ENCODE results near the gene PDPK1.

Gene PDPK1

GRCh38 chr16:2527071-2527783 is 10.6 kb upstream of the PDPK1 start:
- no peaks in the 10 kb centered on the region for H3K4me1 ChIP-seq (ENCODE audit: control insufficient read depth, insufficient read depth, low read length)
- H3K4me3 ChIP-seq (ENCODE audit: insufficient read depth, low read depth, low read length) = no peak overlapping the region
- peaks cover 27% of the 10 kb centered on the region for H3K36me3 ChIP-seq (ENCODE audit: control insufficient read depth, insufficient read depth, low read length)
- no peaks in the 10 kb centered on the region for H3K9me3 ChIP-seq (ENCODE audit: control insufficient read depth, low read length)
- H3K27ac ChIP-seq (ENCODE audit: insufficient read depth, low read depth, low read length, poor library complexity, severe bottlenecking) = no peak overlapping the region
- no peaks in the 10 kb centered on the region for H3K27me3 ChIP-seq (ENCODE audit: control insufficient read depth, insufficient read depth, low read length, poor library complexity, severe bottlenecking)
- WGBS, 2 experiments = 95% methylated on average over 12 of the region's 12 CpGs

- peaks cover 4% of the 10 kb centered on the region for H3K27me3 ChIP-seq (ENCODE audit: control insufficient read depth, insufficient read depth, low read length, poor library complexity, severe bottlenecking)
- no peak overlapping the region for H3K4me3 ChIP-seq (ENCODE audit: insufficient read depth, low read depth, low read length)
- no peak overlapping the region for H3K27ac ChIP-seq (ENCODE audit: insufficient read depth, low read depth, low read length, poor library complexity, severe bottlenecking)
- whole genome bisulfite sequencing, 2 experiments = 93 to 94% methylated on average over 24 of the region's 24 CpGs
- no peaks in the 10 kb centered on the region for H3K9me3 ChIP-seq (ENCODE audit: control insufficient read depth, low read length)
- no peaks in the 10 kb centered on the region for H3K4me1 ChIP-seq (ENCODE audit: control insufficient read depth, insufficient read depth, low read length)
- H3K36me3 ChIP-seq (ENCODE audit: control insufficient read depth, insufficient read depth, low read length) = peaks cover 27% of the 10 kb centered on the region
Measured at GRCh38 chr16:2527784-2528100, 10.1 kb upstream of the PDPK1 start.

DNA sequence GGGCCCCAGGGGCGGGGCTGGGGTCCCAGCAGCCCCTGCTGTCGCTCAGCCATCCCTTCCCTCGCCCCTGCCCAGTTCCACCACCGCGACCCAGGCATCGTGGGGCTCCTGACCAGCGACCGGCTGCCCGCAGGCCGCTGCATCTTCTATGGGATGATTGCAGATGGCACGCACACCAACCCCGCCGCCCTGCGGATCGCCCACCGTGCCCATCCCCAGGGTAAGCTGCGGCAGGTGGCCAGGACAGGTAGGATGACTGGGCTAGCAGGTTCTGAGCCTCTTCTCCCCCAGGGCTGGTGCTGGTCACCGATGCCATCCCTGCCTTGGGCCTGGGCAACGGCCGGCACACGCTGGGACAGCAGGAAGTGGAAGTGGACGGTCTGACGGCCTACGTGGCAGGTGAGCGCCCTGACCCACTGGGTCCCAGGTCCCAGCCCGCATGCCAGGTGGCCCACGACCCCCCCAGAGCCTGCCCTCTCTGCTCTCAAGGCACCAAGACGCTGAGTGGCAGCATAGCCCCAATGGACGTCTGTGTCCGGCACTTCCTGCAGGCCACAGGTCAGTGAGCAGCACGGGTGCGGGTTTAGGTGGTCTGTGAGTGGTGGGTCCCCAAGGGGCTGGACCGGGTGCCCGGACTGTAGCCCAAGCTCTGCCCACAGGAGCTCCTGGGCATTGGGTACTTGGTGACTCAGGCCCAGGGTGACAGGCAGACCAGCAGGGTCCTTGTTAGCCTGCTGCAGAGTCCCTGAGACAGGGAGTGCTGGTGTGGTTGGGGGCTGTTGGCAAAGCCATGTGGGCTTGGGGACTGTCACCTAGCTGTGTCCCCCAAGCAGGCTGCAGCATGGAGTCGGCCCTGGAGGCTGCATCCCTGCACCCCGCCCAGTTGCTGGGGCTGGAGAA is 9.4 kb upstream of the PDPK1 start:
- WGBS, 2 experiments = 95% methylated on average over 36 of the region's 36 CpGs
- peaks cover 27% of the 10 kb centered on the region for H3K36me3 ChIP-seq (ENCODE audit: control insufficient read depth, insufficient read depth, low read length)
- peaks cover 4% of the 10 kb centered on the region for H3K27me3 ChIP-seq (ENCODE audit: control insufficient read depth, insufficient read depth, low read length, poor library complexity, severe bottlenecking)
- H3K9me3 ChIP-seq (ENCODE audit: control insufficient read depth, low read length) = no peaks in the 10 kb centered on the region
- H3K27ac ChIP-seq (ENCODE audit: insufficient read depth, low read depth, low read length, poor library complexity, severe bottlenecking) = no peak overlapping the region
- H3K4me1 ChIP-seq (ENCODE audit: control insufficient read depth, insufficient read depth, low read length) = no peaks in the 10 kb centered on the region
- no peak overlapping the region for H3K4me3 ChIP-seq (ENCODE audit: insufficient read depth, low read depth, low read length)

DNA sequence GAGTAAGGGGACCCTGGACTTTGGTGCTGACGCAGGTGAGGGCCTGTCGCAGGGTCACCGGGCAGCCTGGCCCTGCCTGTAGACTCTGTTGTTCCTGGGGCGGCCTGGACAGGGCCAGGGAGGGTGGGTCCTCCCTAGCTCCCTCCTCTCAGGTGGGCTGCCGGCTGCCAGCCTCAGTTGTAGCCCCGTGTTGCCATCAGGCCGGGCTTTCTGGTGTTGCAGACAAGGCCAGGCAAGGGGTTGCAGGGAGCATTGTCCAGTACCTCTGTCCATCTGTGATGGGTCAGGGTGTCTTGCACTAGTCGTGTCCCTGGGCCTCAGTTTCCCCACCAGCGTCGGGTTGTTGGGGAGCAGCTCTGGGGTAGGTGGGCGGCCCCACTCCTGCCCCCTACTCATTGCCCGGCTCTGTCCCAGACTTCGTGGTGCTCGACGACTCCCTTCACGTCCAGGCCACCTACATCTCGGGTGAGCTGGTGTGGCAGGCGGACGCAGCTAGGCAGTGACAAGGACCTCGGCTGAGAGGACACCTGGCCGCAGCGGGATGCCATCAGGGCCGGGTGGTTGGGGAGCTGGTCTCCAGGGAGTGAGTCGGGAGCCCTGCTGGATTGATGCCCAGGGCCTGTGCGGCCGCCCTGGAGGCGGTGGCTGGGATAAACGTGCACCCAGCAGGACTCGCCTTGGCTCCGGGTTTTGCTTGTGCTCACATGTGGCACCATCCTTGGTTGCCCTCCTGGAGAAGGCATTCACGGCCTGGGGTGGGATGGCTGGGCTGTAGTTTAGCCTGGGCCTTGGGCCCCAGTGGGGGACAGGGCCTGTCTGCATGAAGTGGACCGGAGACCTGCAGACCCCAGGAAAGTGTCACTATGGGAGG is 8.5 kb upstream of the PDPK1 start:
- H3K4me1 ChIP-seq (ENCODE audit: control insufficient read depth, insufficient read depth, low read length) = no peaks in the 10 kb centered on the region
- WGBS, 2 experiments = 93% methylated on average over 32 of the region's 32 CpGs
- no peak overlapping the region for H3K4me3 ChIP-seq (ENCODE audit: insufficient read depth, low read depth, low read length)
- peaks cover 4% of the 10 kb centered on the region for H3K27me3 ChIP-seq (ENCODE audit: control insufficient read depth, insufficient read depth, low read length, poor library complexity, severe bottlenecking)
- no peak overlapping the region for H3K27ac ChIP-seq (ENCODE audit: insufficient read depth, low read depth, low read length, poor library complexity, severe bottlenecking)
- H3K9me3 ChIP-seq (ENCODE audit: control insufficient read depth, low read length) = no peaks in the 10 kb centered on the region
- H3K36me3 ChIP-seq (ENCODE audit: control insufficient read depth, insufficient read depth, low read length) = peaks cover 21% of the 10 kb centered on the region

DNA sequence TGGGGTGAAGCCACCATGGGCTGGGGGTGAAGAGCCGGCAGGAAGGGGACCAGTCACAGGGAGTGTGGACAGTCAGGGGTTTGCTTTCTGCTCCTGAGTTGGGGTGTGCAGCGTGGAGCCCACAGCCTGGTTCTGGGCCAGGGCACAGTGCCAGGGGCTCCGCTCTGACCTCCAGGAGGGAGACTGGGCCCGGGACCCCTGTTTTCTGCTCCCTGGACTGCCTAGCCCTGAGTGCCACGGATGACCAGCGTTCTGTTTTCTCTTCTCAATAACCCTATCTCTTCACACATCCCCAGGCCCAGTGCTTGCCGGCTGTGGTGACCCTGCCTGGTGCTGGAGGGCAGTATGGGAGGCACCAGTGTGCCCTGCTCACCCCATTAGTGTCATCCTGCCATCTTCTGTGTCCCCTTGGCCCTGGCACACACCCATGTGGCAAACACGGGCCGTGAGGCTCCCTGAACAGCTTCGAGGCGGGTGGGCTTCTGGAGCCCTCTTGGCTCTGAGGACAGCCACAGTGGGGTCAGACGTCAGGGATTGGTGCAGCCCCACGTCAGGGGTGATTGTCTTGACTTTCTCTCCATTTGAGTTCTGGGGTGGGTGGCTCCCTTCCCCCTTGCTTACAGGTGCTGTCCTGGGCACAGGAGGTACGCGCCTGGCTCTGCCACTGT is 7.7 kb upstream of the PDPK1 start:
- Histone ChIP-seq H3K9me3 (ENCODE audit: control insufficient read depth, low read length) (no peaks in the 10 kb centered on the region), H3K36me3 (ENCODE audit: control insufficient read depth, insufficient read depth, low read length) (peaks cover 16% of the 10 kb centered on the region), H3K27me3 (ENCODE audit: control insufficient read depth, insufficient read depth, low read length, poor library complexity, severe bottlenecking) (peaks cover 4% of the 10 kb centered on the region), H3K27ac (ENCODE audit: insufficient read depth, low read depth, low read length, poor library complexity, severe bottlenecking) (no peak overlapping the region), H3K4me1 (ENCODE audit: control insufficient read depth, insufficient read depth, low read length) (no peaks in the 10 kb centered on the region), H3K4me3 (ENCODE audit: insufficient read depth, low read depth, low read length) (no peak overlapping the region)
- WGBS, 2 experiments = 94 to 95% methylated on average over 15 of the region's 15 CpGs

DNA sequence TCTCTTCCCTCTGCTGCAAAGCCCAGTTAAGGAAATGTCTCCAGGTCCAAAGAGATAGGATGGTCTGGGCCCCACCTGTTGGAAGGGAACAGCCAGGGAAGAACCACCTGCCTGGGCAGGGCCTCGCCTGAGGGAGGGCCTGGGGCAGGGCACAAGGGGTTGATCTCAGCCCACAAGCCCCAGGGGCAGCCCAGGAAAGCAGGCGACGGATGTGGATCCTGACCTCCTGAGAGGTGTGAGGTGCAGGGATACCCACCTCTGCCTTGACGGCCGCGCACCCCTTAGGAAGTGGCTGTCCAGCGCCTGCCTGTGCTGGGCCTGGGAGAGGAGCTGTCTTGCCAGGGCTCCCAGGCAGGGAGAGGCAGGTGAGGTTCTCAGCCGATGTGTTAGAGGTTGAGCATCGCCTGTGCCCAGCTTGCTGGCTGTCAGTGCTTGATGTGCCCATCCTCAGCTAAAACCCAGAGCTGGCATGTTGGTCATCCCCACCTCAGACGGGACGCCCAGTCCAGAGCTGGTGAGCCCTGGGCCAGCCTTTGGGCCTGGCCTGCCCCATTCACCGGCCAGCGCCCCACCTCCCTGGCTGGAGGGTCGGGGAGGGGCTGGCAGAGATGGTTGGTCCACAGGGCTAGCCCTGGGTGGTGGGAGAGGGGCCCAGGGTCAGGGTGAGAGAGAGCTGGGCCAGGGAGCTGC is 7.0 kb upstream of the PDPK1 start:
- peaks cover 16% of the 10 kb centered on the region for H3K36me3 ChIP-seq (ENCODE audit: control insufficient read depth, insufficient read depth, low read length)
- no peak overlapping the region for H3K4me3 ChIP-seq (ENCODE audit: insufficient read depth, low read depth, low read length)
- H3K27ac ChIP-seq (ENCODE audit: insufficient read depth, low read depth, low read length, poor library complexity, severe bottlenecking) = no peak overlapping the region
- H3K9me3 ChIP-seq (ENCODE audit: control insufficient read depth, low read length) = no peaks in the 10 kb centered on the region
- WGBS, 2 experiments = 81 to 82% methylated on average over 14 of the region's 14 CpGs
- peaks cover 4% of the 10 kb centered on the region for H3K27me3 ChIP-seq (ENCODE audit: control insufficient read depth, insufficient read depth, low read length, poor library complexity, severe bottlenecking)
- H3K4me1 ChIP-seq (ENCODE audit: control insufficient read depth, insufficient read depth, low read length) = no peaks in the 10 kb centered on the region

- no peak within 1 kb of the TSS for H3K27ac ChIP-seq (ENCODE audit: insufficient read depth, low read depth, low read length, poor library complexity, severe bottlenecking)
- 9 to 11% methylated on average over 11 of the region's 11 CpGs for WGBS, 2 experiments
Measured at GRCh38 chr16:2531371-2531695, 6.5 kb upstream of the PDPK1 start, which contains the start of gene CEMP1. Gene CEMP1, minus strand, starts transcription at chr16:2531408. Its CDS starts 335 bp downstream, at chr16:2531073.

DNA sequence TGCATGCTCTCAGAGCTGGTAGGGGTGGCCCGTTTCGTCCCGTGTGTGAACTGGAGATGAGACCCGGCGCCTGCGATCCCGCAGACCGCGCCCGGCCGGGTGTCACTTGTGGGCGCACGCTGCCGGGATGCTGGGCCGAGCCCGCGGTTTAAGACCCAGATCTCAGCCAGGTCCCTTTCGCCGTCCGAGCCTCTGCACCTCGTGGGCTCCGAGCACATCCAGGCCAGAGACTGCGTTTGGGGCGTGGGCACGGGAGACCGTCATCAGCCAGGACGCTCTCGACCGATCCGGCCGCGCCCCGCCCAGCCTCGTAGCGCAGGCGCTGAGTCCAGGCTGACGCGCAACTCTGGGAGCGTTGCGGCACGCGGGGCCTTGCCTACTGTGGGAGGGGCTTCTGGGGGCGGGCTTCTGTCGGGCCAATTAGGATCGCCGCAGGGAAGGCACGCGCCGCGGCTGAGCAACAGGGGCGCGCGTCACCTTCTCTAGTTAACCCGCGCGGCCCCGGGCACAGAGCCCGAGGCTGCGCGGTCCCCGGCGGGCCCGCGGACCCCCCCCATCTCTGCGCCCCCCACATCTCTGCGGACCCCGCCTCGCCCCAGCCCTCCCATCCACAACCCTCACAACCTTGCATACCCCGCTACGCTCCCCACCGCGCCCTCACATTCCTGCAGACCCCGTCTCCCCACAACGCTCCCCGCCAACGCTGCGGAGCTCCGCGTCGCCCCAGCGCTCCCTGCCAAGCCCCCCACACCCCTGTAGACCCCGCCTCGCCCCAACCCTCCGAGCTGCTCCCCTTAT is 5.9 kb upstream of the PDPK1 start:
- H3K4me1 ChIP-seq (ENCODE audit: control insufficient read depth, insufficient read depth, low read length) = no peaks in the 10 kb centered on the region
- no peaks in the 10 kb centered on the region for H3K9me3 ChIP-seq (ENCODE audit: control insufficient read depth, low read length)
- H3K4me3 ChIP-seq (ENCODE audit: insufficient read depth, low read depth, low read length) = peak overlapping the region; percentile 47
- WGBS, 2 experiments = 0% methylated on average over 84 of the region's 84 CpGs
- H3K36me3 ChIP-seq (ENCODE audit: control insufficient read depth, insufficient read depth, low read length) = peaks cover 11% of the 10 kb centered on the region
- H3K27me3 ChIP-seq (ENCODE audit: control insufficient read depth, insufficient read depth, low read length, poor library complexity, severe bottlenecking) = peaks cover 4% of the 10 kb centered on the region
- H3K27ac ChIP-seq (ENCODE audit: insufficient read depth, low read depth, low read length, poor library complexity, severe bottlenecking) = no peak overlapping the region

More at GRCh38 chr16:2531371-2531695, 6.5 kb upstream of the PDPK1 start, which contains the start of gene CEMP1:
- Histone ChIP-seq H3K4me3 (ENCODE audit: insufficient read depth, low read depth, low read length) (peak within 1 kb of the TSS; percentile 47), H3K36me3 (ENCODE audit: control insufficient read depth, insufficient read depth, low read length) (peaks cover 11% of the 10 kb centered on the region), H3K4me1 (ENCODE audit: control insufficient read depth, insufficient read depth, low read length) (no peaks in the 10 kb centered on the region), H3K9me3 (ENCODE audit: control insufficient read depth, low read length) (no peaks in the 10 kb centered on the region), H3K27me3 (ENCODE audit: control insufficient read depth, insufficient read depth, low read length, poor library complexity, severe bottlenecking) (peaks cover 4% of the 10 kb centered on the region)
